GM21825 (cell line): ENCODE measurements around the gene CFAP299.
A peak's percentile ranks its signal among the peaks of the same experiment; 100 is the strongest.
"Not testable (repeated sequence)": the region's sequence is repeated elsewhere in the genome, so short reads cannot be mapped to it uniquely, and the experiment has no call there.

ENCODE experiments used
- ATAC-seq: cut with Tn5 transposase; IDR thresholded peaks from one replicate; pipeline ENCODE4 v1.9.1; 2021; ENCODE audit warnings: mild to moderate bottlenecking, moderate library complexity; ENCODE audit not compliant: unreplicated experiment

Gene CFAP299

DNA sequence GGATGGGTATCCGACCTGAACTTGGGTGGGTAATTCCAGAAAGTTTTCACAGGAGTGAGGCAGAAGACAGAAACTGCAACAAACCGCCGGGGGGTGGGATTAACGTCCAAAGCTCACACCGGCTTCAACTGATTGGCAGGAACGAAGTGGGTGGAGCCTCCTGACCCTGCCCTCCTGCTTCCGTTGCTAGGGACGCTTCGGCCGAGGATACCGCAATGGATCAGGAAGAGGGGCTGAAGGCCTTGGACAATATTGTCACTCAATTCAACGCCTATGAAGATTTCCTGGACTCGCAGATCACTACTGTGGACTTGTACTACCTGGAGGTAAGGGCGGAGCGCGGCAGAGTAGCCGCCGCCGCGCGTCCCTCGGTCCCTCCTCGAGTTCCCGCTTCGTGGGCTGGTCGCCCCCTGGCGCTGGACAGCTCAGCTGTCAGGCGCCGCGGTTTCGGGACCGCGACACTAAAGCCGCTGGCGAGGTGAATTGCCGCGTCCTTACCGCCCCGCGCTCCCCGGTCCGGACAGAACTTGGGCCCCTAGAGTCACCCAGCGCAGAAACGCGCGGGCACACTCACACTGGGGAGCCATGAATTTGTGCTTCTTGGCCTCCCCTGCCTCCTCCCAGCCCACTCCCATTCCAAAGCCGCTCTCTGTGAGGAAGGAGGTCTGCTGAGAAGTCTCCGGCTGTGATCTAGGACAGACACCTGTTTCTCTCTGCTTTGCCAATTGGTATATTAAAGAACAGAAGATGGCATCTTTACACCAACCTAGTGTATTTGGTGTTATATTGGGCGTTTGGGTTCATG is at the start of gene CFAP299:
CFAP299 (plus strand) TSS at position 177 of the 805 bp plus-strand sequence.
- peak; percentile 99 for ATAC-seq

- no peak for ATAC-seq
Measured at GRCh38 chr4:80286451-80286850, 49.1 kb upstream of the CFAP299 start.

DNA sequence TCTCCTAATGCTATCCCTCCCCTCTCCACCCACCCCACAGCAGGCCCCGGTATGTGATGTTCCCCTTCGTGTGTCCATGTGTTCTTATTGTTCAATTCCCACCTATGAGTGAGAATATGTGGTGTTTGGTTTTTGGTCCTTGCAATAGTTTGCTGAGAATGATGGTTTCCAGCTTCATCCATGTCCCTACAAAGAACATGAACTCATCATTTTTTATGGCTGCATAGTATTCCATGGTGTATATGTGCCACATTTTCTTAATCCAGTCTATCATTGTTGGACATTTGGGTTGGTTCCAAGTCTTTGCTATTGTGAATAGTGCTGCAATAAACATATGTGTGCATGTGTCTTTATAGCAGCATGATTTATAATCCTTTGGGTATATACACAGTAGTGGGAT is 44.9 kb upstream of the CFAP299 start:
- not testable (repeated sequence) for ATAC-seq

GRCh38 chr4:80294206-80294605 is 41.3 kb upstream of the CFAP299 start:
- ATAC-seq = no peak

GRCh38 chr4:80295336-80295735 is 40.2 kb upstream of the CFAP299 start:
- no peak for ATAC-seq

DNA sequence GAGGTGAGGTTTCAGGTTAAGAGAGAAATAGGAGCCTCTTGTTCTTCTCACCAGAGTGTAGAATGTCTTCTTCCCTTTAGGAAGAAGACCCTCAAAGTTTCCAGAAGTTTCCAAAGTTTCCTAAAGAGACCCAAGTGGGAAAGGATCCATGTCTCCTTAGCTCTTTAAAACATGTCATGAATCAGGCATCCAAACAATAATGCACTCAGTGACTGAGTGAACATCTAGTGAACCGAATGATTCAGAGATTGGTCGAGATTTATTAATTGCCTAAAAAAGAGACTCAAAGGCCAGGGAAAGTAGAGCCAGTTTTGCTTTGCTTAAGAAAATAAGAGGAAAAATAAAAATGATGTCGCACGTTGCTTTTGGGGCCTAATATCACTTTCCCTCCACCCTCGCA is 39.7 kb upstream of the CFAP299 start:
- no peak for ATAC-seq

GRCh38 chr4:80301884-80302283 is 33.6 kb upstream of the CFAP299 start:
- no peak for ATAC-seq

DNA sequence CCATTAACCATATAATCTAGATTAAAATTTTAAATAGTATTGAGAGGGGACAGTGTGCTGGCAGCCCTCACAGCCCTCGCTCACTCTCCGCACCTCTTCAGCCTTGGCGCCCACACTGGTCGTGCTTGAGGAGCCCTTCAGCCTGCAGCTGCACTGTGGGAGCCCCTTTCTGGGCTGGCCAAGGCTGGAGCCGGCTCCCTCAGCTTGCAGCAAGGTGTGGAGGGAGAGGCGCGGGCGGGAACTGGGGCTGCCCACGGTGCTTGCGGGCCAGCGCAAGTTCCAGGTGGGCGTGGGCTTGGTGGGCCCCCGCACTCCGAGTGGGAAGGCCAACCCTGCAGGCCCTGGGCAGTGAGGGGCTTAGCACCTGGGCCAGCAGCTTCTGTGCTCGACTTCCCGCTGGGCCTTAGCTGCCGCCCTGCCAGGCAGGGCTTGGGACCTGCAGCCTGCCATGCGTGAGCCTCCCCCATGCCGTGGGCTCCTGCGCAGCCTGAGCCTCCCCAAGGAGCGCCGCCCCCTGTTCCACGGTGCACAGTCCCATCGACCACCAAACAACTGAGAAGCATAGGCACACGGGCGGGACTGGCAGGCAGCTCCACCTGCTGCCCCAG is 32.8 kb upstream of the CFAP299 start:
- no peak for ATAC-seq

DNA sequence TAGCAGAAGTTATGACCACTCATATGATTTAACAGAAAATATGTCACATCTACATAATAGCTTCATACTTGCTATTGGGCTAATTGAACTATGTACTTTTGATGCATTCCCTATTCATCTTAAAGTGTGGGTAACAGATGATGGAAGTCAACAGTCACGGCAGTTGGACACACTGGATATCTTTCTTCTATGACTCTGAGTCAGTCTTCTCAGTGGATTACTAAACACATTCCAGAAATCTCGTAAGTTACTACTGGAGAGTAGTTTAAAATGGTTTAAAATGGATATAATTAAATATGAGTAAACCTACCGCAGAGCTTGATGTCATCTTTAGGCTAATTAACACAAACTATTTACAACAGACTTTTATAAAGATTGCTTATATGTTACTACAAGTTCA is 30.1 kb upstream of the CFAP299 start:
- no peak for ATAC-seq

- ATAC-seq = no peak
Measured at GRCh38 chr4:80306260-80306659, 29.3 kb upstream of the CFAP299 start.

DNA sequence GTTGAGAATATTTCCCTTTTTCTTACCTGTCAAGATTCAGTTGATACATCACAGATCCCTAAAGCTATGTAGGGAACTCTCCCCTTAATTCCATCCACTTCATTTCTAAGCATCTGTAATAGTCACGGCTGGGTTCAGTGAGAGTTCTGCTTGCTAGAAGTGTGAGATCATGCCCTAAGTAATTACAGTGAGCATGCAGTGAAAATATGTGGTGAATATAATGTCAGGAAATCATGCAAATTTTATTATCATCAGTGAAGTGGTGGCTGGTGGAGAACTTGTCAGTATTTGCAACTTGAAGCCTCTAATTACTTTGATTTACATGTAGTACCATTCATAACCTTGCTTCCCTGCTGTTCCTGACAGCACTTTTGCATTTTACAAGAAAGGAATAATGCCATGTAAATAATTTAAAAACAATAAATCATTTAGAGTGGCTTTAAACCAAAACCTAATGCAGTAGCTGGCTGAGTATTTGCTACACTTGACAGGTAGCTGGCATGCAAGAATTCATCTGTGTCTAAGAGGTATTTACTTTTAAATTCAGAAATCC is 28.3 kb upstream of the CFAP299 start:
- ATAC-seq = no peak

DNA sequence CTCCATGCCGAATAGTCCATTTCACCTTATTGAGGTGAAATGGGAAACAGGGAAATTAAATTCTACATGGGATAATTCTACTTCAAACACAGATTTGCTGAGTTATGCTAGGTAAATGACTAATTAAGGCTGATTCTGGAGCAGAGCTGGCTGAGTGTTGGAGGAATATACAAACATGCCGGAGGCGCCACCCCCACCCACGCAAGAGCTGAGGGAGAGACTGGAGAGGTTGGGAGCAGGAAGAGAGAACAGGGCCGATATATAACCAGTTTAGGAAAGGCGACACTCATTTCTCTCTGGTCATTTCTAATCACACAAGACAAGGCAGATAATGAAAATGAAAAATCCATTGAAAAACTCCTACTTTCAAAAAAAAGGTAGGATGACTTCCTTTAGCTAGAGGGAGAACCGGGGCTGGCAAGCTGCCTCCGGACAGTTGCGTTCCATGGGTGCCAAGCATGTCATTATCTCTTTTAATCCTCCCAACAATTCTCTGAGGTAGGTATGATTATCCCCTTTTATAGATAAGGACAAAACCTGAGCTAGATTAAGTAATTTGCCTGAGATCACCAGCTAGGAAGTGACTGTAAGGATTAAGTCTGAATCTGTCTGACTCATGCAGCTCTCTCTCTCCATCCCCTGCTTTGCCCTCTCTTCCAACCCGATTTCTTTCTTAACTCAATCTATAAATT is 27.6 kb upstream of the CFAP299 start:
- no peak for ATAC-seq

GRCh38 chr4:80308466-80308822 is 27.1 kb upstream of the CFAP299 start:
- no peak for ATAC-seq

GRCh38 chr4:80309294-80310004 is 26.1 kb upstream of the CFAP299 start:
- no peak for ATAC-seq

- no peak for ATAC-seq
Measured at GRCh38 chr4:80311130-80311529, 24.4 kb upstream of the CFAP299 start.

DNA sequence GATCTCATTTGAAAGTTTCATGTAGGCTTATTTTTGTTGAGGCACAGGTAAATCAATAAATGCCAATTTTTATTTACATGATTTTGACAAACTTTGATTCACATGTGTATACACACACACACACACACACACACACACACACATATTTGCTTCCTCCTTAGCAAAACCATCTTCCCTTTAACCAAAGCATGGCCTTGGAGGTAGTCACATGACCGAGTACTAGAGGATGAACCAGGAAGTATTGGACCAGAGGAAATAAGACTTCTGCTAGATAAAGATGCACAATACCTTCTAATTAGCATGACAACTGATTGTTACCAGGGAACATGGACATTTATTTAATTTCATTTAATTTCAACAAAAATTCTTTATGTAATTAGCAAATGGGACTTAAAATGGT is 23.4 kb upstream of the CFAP299 start:
- no peak for ATAC-seq

GRCh38 chr4:80313627-80314026 is 21.9 kb upstream of the CFAP299 start:
- ATAC-seq = no peak

DNA sequence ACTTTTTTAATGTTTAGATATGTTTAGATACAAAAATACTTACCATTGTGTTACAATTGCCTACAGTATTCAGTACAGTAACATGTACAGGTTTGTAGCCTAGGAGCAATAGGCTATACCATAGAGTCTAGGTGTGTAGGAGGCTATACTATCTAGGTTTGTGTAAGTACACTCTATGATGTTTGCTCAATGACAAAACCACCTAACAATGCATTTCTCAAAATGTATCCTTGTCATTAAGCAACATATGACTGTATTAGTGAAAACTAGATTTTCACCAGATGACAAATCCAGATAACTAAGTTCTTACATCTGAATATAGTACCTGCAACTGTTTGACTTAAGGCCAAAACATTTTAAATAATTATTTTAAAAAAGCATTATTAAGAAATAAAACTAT is 19.7 kb upstream of the CFAP299 start:
- ATAC-seq = not testable (repeated sequence)

- ATAC-seq = no peak
Measured at GRCh38 chr4:80321341-80321740, 14.2 kb upstream of the CFAP299 start.

DNA sequence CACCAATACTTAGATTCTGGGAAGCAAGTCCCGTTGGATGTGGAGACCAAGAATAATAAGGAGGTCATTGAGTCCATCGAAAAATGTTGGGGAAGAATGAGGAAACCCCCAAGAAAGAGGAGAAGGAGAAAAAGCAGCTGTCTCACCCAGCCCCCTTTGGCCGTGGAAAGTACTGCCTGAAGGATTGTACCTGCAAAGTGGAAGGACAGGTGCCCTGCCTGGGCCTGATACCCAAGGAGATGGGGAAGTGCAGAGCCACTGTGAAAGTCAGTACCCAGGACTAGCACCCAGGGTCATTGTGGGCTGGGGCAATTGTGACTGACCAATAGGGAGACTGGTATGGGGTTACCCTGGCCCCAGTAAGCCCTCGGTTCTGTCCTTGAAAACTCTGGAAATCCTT is 13.8 kb upstream of the CFAP299 start:
- no peak for ATAC-seq

GRCh38 chr4:80322716-80323115 is 12.8 kb upstream of the CFAP299 start:
- ATAC-seq = no peak
